G401.6 (cell line): ENCODE results near the gene RBBP7.

ENCODE experiments used
- FAIRE-seq: peaks from 2 replicates; lab custom pipeline; 2012; peaks lifted over from hg19 to GRCh38; lab: Jason Lieb, UNC

RBBP7 gene

DNA sequence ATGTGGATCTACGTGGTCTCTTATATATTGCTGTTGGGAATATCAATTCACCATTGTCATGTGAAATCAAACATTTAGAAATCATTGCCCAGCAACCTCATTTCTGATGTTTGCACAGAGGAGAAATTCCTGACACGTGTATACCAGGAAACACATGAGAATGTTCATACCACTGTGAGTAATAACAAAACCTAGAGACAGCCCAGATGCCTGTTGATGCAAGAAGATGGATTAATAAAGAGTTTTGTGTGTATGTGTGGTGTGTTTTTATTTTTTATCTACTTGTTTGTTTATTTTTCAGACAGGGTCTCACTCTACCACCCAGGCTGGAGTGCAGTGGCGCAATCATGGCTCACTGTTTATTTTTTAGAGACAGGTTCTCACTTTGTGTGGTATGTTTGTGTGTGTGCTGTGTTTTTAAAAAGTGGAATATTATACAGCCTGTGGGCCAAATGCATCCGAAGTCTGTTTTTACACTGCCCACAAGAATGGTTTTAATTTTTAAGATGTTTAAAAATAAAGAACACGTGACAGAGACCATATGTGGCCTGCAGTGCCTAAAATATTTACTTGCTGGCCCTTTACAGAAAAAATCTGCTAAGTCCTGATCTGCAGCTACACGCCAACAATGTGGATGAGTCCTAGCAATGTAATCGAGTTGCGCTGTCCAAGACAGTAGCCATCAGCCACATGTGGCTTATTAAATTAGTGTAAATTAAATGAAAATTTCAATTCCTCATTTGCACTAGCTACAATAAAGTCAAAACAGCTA is 44.7 kb downstream of the RBBP7 start:
- no peak for FAIRE-seq

GRCh38 chrX:16822723-16823122 is 47.4 kb downstream of the RBBP7 start:
- FAIRE-seq = no peak

- FAIRE-seq = no peak
Measured at GRCh38 chrX:16819634-16820033, 50.5 kb downstream of the RBBP7 start.

GRCh38 chrX:16814597-16814996 is 55.6 kb downstream of the RBBP7 start:
- FAIRE-seq = no peak

- no peak for FAIRE-seq
Measured at GRCh38 chrX:16807976-16808542, 62.1 kb downstream of the RBBP7 start.

DNA sequence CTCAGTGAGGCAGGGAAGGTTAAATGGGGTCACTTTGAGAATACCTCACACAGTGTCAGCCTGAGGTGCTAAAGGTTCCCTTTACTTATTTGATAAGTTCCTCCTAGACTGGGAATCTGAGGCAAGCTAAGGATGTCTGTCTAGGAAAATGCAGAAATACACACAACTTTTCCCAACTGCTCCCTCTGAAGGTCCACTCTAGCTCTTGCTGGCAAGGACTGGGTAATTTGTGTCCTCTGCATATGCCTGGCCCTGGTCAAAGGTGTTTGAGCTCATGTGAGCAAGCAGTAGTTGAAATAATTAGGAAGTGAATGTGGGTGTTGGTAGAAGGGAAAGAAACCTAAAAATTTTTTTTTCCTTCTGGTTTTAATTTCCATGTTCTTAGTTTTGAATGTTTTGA is 62.6 kb downstream of the RBBP7 start:
- FAIRE-seq = no peak

- FAIRE-seq = no peak
Measured at GRCh38 chrX:16804923-16805464, 65.2 kb downstream of the RBBP7 start.

DNA sequence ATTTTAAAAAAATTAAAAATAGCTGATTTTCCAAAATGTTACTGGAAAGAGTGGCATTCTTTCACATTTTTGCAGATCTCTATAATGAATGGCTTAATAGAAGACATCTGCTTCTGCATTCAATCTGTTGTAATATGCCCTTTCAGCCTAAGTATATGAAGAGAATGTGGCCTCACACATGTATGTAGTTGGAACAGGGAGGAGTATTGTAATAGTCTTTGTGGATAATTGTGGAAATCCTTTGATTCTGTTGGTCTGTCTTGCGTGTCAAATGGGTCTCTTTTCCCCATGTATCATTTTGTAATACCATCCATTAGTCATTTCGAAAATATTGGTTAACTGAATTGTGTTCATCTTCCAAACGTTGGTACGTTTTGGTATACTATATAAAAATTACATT is 72.3 kb downstream of the RBBP7 start:
- FAIRE-seq = no peak

DNA sequence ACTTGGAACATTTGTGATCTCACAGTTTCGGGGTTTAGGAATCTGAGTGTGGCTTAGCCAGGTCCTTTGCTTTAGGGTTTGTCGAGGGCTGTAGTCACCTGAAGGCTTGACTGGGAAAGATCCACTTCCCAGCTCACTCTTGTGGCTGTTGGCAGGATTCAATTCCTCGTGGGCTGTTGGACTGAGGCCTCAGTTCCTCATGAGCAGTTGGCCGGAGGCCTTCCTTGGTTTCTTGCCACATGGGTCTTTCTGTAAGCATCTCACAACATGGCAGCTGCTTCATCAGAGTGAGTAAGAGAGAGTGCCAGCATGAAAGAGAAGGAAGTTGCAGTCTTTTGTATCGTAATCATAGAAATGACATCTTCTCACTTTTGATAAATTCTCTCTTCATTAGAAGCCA is 72.8 kb downstream of the RBBP7 start:
- no peak for FAIRE-seq

- no peak for FAIRE-seq
Measured at GRCh38 chrX:16796298-16796697, 73.9 kb downstream of the RBBP7 start.
